ENCODE measurements around the gene DUSP28. TPM values are rescaled to one million over a fixed set of nuclear protein-coding genes. Genes with fewer than 3 reads are reported as not detected.

Gene DUSP28
- total and polyA plus RNA-seq, 2 of the 13 experiments (the other 11 are each of a cell fraction or from before 2014, with no cell fraction given): 5.2 to 8.6 TPM

DNA sequence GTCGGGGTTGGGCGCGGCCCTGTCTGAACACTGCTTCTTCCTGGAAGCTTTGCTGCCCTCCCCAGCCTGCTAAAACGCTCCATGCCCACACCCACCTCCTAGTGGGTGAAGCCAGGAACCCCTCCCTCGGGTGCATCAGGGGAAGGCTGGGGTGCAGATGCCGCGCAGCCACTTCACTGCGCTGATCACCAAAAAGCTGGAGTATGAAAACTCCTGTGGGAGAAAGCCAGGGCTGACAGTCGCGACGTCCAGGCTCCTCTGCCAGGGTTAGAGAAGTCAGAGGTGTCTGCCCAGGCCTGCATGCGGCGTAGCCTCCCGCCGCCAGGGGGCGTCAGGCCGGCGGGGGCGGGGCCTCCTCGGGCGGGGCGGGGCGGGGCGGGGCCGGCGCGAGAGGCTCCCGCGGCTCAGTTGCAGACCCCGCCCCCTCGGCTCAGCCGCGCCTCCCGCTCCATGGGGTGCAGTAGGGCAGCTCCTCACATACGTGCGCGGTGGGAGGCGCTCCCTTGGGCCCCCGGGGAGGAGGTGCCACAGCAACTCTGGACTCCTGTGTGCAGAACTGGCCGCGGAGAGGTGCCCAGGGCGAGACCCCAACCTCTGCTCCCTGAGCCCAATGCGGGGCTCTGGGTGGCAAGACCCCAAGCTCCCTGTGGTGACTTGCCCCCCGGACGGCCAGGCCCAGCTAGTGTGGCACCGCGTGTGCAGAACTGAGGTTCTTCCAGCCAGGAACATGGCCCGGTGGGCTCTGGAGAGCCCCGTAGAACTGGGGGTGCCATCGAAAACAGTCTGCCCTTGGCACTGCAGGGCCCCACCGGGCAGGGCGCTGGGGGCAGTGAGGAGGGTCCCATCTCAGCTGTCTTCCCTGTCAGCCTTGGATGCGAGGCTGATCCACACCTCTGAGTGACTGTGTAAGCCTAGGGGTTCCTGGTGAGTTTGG lies 6.3 kb downstream of the DUSP28 start (continued):
- TF ChIP-seq DMTF1 (CRISPR knock-in tag; IDR thresholded peaks at IDR 0.05) (no peak), FOSL2 (CRISPR knock-in tag; IDR thresholded peaks at IDR 0.05) (no peak; the same call in 1 of the 2 replicates), STAG1 (CRISPR knock-in tag; IDR thresholded peaks at IDR 0.05) (no peak; the same call in 1 of the 2 replicates), ZNF350 (CRISPR knock-in tag; IDR thresholded peaks at IDR 0.05; ENCODE audit: borderline replicate concordance, low read depth) (0 out of 2 replicates have a peak, but pooled peaks have one; percentile 27), ARID3A (IDR thresholded peaks at IDR 0.05; ENCODE audit: low read depth, low read length) (no peak), NFE2L1 (CRISPR knock-in tag; IDR thresholded peaks at IDR 0.05; ENCODE audit: borderline replicate concordance) (no peak), RERE (CRISPR knock-in tag; IDR thresholded peaks at IDR 0.05; ENCODE audit: low read depth) (no peak), ZNF143 (CRISPR knock-in tag; IDR thresholded peaks at IDR 0.05) (no peak)
- TF ChIP-seq, protein P1, sequence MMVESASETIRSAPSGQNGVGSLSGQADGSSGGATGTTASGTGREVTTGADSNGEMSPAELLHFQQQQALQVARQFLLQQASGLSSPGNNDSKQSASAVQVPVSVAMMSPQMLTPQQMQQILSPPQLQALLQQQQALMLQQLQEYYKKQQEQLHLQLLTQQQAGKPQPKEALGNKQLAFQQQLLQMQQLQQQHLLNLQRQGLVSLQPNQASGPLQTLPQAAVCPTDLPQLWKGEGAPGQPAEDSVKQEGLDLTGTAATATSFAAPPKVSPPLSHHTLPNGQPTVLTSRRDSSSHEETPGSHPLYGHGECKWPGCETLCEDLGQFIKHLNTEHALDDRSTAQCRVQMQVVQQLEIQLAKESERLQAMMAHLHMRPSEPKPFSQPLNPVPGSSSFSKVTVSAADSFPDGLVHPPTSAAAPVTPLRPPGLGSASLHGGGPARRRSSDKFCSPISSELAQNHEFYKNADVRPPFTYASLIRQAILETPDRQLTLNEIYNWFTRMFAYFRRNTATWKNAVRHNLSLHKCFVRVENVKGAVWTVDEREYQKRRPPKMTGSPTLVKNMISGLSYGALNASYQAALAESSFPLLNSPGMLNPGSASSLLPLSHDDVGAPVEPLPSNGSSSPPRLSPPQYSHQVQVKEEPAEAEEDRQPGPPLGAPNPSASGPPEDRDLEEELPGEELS (CRISPR knock-in tag; IDR thresholded peaks at IDR 0.05): peak; percentile 41; the same call in 1 of the 2 replicates
